Liver (tissue), 9 donors: ENCODE results near the gene USH2A. TPM values are rescaled to one million over a fixed set of nuclear protein-coding genes. Genes with fewer than 3 reads are reported as not detected.

Experiments used
- DNase-seq: peaks from one replicate; pipeline ENCODE4 v3.0.0-alpha.2; 2017; ENCODE audit warnings: low spot score
- H3K27ac ChIP-seq, 2 donors: one replicate each; pipeline ENCODE4 v1.7.0; 2013; ENCODE audit warnings: inconsistent platforms in 2 of 2, low read length in 2 of 2, control low read depth in 1 of 2, low read depth in 1 of 2, mild to moderate bottlenecking in 1 of 2
- H3K27me3 ChIP-seq, 4 donors: one replicate each; pipeline versions ENCODE4 v1.6.1 to v1.7.0; 2013; ENCODE audit warnings: low read length in 3 of 4, inconsistent platforms in 1 of 4, mild to moderate bottlenecking in 1 of 4, moderate library complexity in 1 of 4; ENCODE audit not compliant: control insufficient read depth in 4 of 4, insufficient read depth in 4 of 4
- H3K36me3 ChIP-seq, 4 donors: one replicate each; pipeline versions ENCODE4 v1.6.1 to v1.7.0; 2013; ENCODE audit warnings: low read length in 3 of 4, mild to moderate bottlenecking in 3 of 4, low read depth in 1 of 4, moderate library complexity in 1 of 4; ENCODE audit not compliant: control insufficient read depth in 4 of 4, insufficient read depth in 3 of 4
- H3K4me1 ChIP-seq, 4 donors: one replicate each; pipeline versions ENCODE4 v1.6.1 to v1.7.0; 2013; ENCODE audit warnings: low read length in 3 of 4, mild to moderate bottlenecking in 3 of 4, moderate library complexity in 1 of 4; ENCODE audit not compliant: control insufficient read depth in 4 of 4, insufficient read depth in 4 of 4
- H3K4me3 ChIP-seq, 3 donors: one replicate each; pipeline versions ENCODE4 v1.6.1 to v1.7.0; 2013; ENCODE audit warnings: low read length in 3 of 3, control low read depth in 1 of 3, low read depth in 1 of 3, mild to moderate bottlenecking in 1 of 3
- H3K9ac ChIP-seq, 2 donors: one replicate each; pipeline ENCODE4 v1.7.0; 2013; ENCODE audit warnings: low read length in 2 of 2, mild to moderate bottlenecking in 2 of 2, moderate library complexity in 2 of 2, control low read depth in 1 of 2, low read depth in 1 of 2
- H3K9me3 ChIP-seq, 4 donors: one replicate each; pipeline versions ENCODE4 v1.6.1 to v1.7.0; 2013; ENCODE audit warnings: low read length in 3 of 4; ENCODE audit not compliant: control insufficient read depth in 4 of 4
- CTCF ChIP-seq: fragments of 150-350 bp; IDR thresholded peaks from 2 replicates; pipeline ENCODE4 v1.5.1; 2017; ENCODE audit warnings: improper control_type of control experiment, low read depth, low read length; ENCODE audit not compliant: missing input control
- FOXA1 ChIP-seq: IDR thresholded peaks from 2 replicates; pipeline ENCODE4 v1.6.1; 2016; ENCODE audit warnings: antibody characterized with exemption
- GABPA ChIP-seq, 2 donors: IDR thresholded peaks in 1 of 2; conservative IDR thresholded peaks in 1 of 2; 2 replicates each; pipeline ENCODE4 v1.6.1; 2016; ENCODE audit warnings: antibody characterized with exemption in 2 of 2, mild to moderate bottlenecking in 1 of 2, moderate library complexity in 1 of 2
- HNF4A ChIP-seq, 2 donors: conservative IDR thresholded peaks; 2 replicates each; pipeline ENCODE4 v1.6.1; 2016; ENCODE audit warnings: antibody characterized with exemption in 2 of 2, mild to moderate bottlenecking in 2 of 2
- HNF4G ChIP-seq: IDR thresholded peaks from 2 replicates; pipeline ENCODE4 v1.6.1; 2016; ENCODE audit warnings: antibody characterized with exemption
- JUND ChIP-seq, 2 donors: IDR thresholded peaks; 2 replicates each; pipeline ENCODE4 v1.6.1; 2016; ENCODE audit warnings: antibody characterized with exemption in 2 of 2
- MAX ChIP-seq: IDR thresholded peaks from 2 replicates; pipeline ENCODE4 v1.6.1; 2016; ENCODE audit warnings: antibody characterized with exemption
- NR2F2 ChIP-seq: IDR thresholded peaks from 2 replicates; pipeline ENCODE4 v1.6.1; 2016; ENCODE audit warnings: antibody characterized with exemption
- RAD21 ChIP-seq, 2 donors: IDR thresholded peaks; 2 replicates each; pipeline ENCODE4 v1.6.1; 2016; ENCODE audit warnings: antibody characterized with exemption in 2 of 2, mild to moderate bottlenecking in 2 of 2
- RXRA ChIP-seq, 2 donors: IDR thresholded peaks; 2 replicates each; pipeline ENCODE4 v1.6.1; 2017 to 2018; ENCODE audit warnings: antibody characterized with exemption in 2 of 2, mild to moderate bottlenecking in 1 of 2
- SP1 ChIP-seq: IDR thresholded peaks from 2 replicates; pipeline ENCODE4 v1.6.1; 2018; ENCODE audit warnings: antibody characterized with exemption, mild to moderate bottlenecking
- TAF1 ChIP-seq: conservative IDR thresholded peaks from 2 replicates; pipeline ENCODE4 v1.6.1; 2016; ENCODE audit warnings: antibody characterized with exemption, mild to moderate bottlenecking
- ZBTB33 ChIP-seq: IDR thresholded peaks from 2 replicates; pipeline ENCODE4 v1.6.1; 2016; ENCODE audit warnings: antibody characterized with exemption
- WGBS: extraction: QIAGEN DNeasy Blood & Tissue Kit; methylation state at CpG from one replicate; pipeline ENCODE4 v1.1.7; 2013; 5-methylcytosine and 5-hydroxymethylcytosine counted together
- polyA plus RNA-seq, 2 donors: library from polyadenylated mRNA; stranded (reverse) in 1 of 2; unstranded in 1 of 2; fragments of 200-250 nt in 1 of 2; fragments of >200 nt in 1 of 2; fragmentation: Nextera tagmentation in 1 of 2; extraction: Ambion mirVana in 1 of 2; gene quantifications; one replicate each; pipeline versions ENCODE4 v1.2.1 to v1.2.3, GENCODE V29; 2013 to 2015
- total RNA-seq, 2 donors: library from RNA; depleted of rRNA; stranded (reverse); fragments of >200 nt; gene quantifications; one replicate each; pipeline ENCODE4 v1.2.3, GENCODE V29; 2014
- TF ChIP-seq, protein P1 (sequence below): IDR thresholded peaks from 2 replicates; pipeline ENCODE4 v1.6.1; 2016; ENCODE audit warnings: antibody characterized with exemption
- TF ChIP-seq, protein P2 (sequence below): IDR thresholded peaks from 2 replicates; pipeline ENCODE4 v1.6.1; 2016; ENCODE audit warnings: antibody characterized with exemption, mild to moderate bottlenecking
- donor health status: healthy.
- donor health status: healthy.
- donor health status: healthy.
- donor health status: healthy.
- donor health status: healthy.

USH2A gene
- total and polyA plus RNA-seq, 4 donors: 0.14 to 1.0 (median 0.31) TPM

- H3K27me3 ChIP-seq: no peaks in the 10 kb centered on the region
- no peak overlapping the region for H3K4me3 ChIP-seq
- no peaks in the 10 kb centered on the region for H3K9me3 ChIP-seq
- peaks cover 0 to 14% (median 8%) of the 10 kb centered on the region in 4 donors for H3K4me1 ChIP-seq
- no peak for TF ChIP-seq RAD21 (IDR thresholded peaks at IDR 0.05)
- TF ChIP-seq CTCF: no peak
- TF ChIP-seq, protein P1, sequence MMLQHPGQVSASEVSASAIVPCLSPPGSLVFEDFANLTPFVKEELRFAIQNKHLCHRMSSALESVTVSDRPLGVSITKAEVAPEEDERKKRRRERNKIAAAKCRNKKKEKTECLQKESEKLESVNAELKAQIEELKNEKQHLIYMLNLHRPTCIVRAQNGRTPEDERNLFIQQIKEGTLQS: no peak
- no peak for TF ChIP-seq RXRA (IDR thresholded peaks at IDR 0.05)
- no peak for TF ChIP-seq SP1
- no peak for TF ChIP-seq HNF4G
- no peak for TF ChIP-seq MAX
- no peak for TF ChIP-seq ZBTB33
- no peak for TF ChIP-seq HNF4A (conservative IDR thresholded peaks at IDR 0.05)
- no peak for TF ChIP-seq TAF1
- no peak for TF ChIP-seq NR2F2
- no peak for TF ChIP-seq FOXA1
- TF ChIP-seq JUND (IDR thresholded peaks at IDR 0.05): no peak
- no peak for TF ChIP-seq GABPA (IDR thresholded peaks at IDR 0.05 in 1 of 2, conservative IDR thresholded peaks at IDR 0.05 in 1 of 2)
- no peak for DNase-seq
- no peak overlapping the region for H3K27ac ChIP-seq
- no peak overlapping the region for H3K9ac ChIP-seq
- H3K36me3 ChIP-seq: peaks cover 0 to 14% (median 9%) of the 10 kb centered on the region in 4 donors
These were observed 825.3 kb downstream of the USH2A start for GRCh38 chr1:215597961-215598360.

DNA sequence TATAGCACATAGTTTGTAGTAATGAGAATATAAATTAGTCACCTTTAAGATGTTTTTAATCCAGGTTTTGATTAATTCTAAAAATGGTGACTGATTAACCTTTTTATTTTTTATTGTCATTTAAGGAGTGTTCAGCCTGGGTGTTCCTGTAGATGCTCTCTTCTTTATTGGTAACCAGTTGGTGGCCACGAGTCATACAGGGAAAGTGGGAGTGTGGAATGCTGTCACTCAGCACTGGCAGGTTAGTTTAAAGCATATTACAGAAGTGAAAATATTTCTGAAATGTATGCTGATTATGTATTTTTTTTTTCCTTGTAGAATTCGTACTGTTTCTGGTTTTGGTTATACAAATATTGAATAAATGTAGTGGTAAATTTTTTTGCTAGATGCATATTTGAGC lies 828.0 kb downstream of the USH2A start:
- H3K36me3 ChIP-seq: peaks cover 0 to 14% (median 9%) of the 10 kb centered on the region in 4 donors
- peaks cover 0 to 8% (median 4%) of the 10 kb centered on the region in 4 donors for H3K4me1 ChIP-seq
- H3K27me3 ChIP-seq: no peaks in the 10 kb centered on the region
- H3K4me3 ChIP-seq: no peak overlapping the region
- TF ChIP-seq RXRA (IDR thresholded peaks at IDR 0.05) (no peak), NR2F2 (no peak), RAD21 (IDR thresholded peaks at IDR 0.05) (no peak)
- TF ChIP-seq, protein P2, sequence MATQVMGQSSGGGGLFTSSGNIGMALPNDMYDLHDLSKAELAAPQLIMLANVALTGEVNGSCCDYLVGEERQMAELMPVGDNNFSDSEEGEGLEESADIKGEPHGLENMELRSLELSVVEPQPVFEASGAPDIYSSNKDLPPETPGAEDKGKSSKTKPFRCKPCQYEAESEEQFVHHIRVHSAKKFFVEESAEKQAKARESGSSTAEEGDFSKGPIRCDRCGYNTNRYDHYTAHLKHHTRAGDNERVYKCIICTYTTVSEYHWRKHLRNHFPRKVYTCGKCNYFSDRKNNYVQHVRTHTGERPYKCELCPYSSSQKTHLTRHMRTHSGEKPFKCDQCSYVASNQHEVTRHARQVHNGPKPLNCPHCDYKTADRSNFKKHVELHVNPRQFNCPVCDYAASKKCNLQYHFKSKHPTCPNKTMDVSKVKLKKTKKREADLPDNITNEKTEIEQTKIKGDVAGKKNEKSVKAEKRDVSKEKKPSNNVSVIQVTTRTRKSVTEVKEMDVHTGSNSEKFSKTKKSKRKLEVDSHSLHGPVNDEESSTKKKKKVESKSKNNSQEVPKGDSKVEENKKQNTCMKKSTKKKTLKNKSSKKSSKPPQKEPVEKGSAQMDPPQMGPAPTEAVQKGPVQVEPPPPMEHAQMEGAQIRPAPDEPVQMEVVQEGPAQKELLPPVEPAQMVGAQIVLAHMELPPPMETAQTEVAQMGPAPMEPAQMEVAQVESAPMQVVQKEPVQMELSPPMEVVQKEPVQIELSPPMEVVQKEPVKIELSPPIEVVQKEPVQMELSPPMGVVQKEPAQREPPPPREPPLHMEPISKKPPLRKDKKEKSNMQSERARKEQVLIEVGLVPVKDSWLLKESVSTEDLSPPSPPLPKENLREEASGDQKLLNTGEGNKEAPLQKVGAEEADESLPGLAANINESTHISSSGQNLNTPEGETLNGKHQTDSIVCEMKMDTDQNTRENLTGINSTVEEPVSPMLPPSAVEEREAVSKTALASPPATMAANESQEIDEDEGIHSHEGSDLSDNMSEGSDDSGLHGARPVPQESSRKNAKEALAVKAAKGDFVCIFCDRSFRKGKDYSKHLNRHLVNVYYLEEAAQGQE: no peak
- H3K9me3 ChIP-seq: no peaks in the 10 kb centered on the region
- WGBS: 87% methylated on average over 2 of the region's 2 CpGs
- no peak overlapping the region for H3K9ac ChIP-seq
- DNase-seq: no peak
- no peak overlapping the region for H3K27ac ChIP-seq
